OCI-M2 (cell line): ENCODE data around the gene CRPPA.
"Not testable (repeated sequence)": the region's sequence is repeated elsewhere in the genome, so short reads cannot be mapped to it uniquely, and the experiment has no call there.

Experiments
- DNase-seq: peaks from one replicate; lab custom pipeline; 2025; ENCODE audit not compliant: unreplicated experiment; lab: John Stamatoyannopoulos, UW

Gene CRPPA

DNA sequence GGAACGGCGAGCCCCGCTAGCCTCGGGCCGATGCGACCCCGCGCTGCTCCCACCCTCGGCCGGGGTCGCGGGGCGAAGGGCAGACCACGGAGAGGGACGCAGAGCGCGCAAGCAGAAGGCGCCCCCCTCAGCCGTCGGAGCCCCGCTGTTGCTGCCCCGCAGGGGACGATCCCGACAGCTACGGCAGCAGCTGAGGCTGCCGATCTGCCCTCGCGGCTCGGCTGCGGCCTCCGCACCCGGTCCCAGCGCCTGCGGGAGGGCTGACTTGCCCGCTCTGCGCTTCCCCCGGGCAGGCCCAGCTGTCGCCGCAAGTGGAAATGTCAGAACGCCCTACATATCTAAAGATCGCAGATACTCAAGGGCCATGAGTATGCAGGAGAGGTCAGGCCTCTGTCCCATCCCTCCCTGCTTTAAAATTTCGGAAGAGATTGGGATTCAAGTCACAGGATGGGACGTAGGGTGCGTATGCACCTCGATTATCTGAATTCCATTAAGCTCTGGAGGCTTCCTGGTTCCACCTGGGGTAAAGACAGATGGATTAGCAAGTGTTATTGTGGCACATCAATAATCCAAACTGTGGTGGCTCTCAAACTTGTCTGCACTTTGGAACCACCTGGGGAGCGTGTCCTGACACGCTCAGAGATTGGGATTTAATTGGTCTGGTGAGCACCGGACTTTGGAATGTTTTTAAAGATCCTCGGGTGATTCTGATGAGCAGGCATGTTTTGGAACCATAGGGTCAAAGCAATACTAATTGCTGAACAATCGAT lies at the start of gene CRPPA:
TSS of gene CRPPA (minus strand) at position 206 of the 770 bp plus-strand sequence. CDS start 216 bp downstream, outside the sequence.
- no peak for DNase-seq

DNA sequence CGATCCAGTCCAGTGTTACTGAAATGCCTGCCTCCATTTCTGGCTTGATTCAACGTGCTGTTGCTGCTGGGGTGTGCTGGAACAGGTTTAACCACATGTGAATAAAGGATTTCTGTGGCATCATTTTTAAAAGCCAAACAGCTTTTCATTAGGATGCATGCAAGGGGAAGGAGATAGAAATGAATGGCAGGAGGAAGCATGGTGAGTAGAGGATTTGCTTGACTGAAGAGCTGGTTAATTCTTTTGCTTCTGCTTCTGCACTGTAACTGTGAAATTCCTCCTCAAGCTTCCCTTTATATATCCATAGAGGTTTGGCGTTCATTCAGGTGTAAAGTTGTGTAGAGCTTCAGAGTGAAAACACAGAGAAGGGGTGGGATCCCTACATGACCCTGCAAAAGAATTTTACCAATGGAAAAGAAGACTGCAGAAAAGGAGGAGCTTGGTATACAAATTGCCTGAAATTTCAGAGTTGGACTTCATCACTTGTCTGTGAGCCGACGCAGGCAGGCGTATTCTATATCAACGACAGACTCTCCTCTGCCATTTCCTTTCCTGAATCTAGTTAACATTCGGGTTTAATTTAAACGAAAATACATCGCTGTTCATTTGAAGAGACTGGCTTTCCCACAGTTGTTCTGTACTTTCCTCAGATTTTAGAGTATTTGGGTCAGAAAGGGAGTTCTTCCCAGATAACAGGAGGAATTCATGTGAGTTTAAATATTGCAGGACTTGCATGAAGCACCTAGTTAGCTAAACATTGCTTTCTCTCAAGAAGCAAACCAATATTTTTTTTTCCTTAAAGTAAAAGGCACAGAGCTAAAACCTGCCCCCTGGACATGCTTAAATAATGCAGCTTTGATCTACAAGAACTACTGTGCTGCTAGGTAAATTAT lies 44.4 kb upstream of the CRPPA start, which contains the start of gene SOSTDC1:
TSS of gene SOSTDC1 (minus strand) at position 270 of the 893 bp plus-strand sequence. CDS start at position 200, 70 bp downstream.
- DNase-seq = no peak

DNA sequence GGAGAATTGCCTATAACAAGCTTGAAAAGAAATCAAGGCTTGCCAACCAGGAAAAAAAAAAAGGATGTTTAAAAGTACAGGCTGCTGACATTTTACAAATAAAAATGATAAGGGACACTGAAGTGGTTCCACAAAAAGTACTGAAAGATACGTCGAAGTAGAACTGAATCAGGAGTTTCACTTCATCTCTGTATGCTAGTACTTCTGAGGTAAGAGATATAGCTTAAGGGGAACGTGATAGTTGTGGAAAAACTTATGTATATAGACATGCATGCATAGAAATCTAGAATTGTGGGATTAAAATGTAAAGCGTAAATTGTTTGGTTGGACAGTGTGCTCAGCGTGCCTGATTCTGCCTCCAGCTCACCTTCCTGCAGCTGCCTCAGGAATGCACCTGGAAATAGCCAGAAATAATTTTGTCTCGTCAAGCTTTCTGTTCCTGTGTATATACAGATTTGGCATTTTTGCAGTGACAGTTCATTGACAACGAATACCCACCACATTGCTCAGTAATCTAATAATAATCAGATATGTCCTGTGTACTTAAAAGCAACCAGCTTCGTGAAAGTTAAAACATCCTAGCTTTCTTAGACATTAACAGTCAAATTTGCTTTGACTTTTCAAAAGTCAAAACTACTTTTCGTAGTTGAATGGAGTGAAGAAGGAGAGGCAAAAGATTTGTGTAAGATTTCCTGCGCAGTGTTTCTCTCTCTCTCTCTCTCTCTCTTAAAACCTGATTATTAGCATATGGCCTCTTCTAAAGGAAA lies 42.8 kb upstream of the CRPPA start:
- DNase-seq = no peak

DNA sequence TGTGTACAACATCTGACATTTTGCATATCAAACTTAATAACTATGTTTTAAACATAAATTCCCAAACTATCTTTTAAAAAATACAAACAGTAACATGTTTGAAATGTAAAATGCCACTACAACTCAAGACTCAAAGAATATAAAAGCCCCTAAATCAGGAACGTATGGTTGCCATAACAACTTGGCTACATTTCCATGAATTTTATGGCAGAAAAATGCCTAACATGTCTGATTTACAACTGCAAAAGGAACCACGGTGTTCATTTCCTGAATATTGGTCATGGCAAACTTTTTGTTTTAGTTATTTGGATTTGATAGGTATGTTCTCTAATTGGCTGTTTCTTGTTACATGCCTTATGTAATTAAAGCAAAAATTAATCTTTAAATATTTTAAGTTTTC lies 42.2 kb upstream of the CRPPA start:
- DNase-seq = no peak

DNA sequence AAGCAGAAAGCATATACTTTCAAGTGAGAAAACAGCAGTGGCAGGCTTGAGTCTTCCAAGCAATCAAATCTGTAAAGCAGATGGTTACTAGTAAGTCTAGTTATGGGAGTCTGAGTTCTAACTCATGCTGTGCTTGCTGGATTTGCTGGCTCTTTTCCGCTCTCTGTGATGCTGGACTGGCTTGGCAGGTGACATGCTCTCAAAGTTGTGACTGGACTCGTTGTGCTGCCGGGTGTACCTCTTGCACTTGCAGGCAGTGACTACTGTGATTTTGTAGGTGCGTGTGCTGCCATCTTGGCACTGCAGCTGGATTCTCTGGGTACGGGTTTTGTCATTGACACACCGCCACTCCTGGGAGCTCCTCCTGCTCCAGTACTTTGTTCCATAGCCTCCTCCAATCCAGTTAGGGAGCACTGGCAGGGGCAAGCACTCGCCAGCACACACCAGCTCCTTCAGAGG lies 41.1 kb upstream of the CRPPA start:
- no peak for DNase-seq

DNA sequence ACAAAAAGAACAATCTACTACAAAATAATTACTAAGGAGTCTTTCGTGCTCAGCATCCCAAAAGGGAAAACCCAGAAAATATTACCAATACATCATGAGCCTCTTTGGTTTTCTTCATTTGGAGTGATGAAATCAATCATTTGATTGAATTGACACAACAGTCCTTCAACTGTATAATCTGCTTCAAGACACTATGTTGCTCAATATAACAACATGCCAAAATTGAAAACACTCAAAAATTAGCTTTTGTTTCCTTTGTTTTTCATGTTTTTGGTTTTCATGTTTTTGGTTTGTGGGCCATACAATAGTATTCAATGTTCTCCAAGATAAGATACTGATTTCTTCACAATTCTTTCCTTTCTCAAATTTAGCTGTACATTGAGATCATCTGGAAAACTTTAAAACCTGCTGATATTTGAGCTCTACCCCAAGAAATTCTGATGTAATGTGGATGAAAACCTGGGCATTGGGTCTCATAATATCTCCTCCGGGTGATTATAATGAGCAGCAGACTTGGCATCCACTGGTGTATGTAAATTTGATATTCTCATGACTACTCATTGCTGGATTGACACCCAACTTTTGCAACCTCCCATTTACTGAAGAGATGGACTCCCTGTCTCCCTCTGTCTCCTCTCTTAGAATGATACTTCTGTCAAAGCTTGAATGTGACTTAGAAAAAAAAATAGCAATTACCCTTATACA lies 39.6 kb upstream of the CRPPA start:
- no peak for DNase-seq

DNA sequence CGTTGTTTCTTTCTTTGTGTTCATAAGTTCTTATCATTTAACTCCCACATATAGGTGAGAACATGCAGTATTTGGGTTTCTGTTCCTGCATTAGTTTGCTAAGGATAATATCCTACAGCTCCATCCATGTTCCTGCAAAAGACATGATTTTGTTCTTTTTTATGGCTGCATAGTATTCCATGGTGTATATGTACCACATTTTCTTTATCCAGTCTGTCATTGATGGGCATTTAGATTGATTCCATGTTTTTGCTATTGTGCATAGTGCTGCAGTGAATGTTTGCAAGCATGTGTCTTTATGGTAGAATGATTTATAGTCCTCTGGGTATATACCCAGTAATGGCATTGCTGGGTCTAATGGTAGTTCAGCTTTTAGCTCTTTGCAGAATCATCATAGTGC lies 35.0 kb upstream of the CRPPA start:
- DNase-seq = not testable (repeated sequence)

DNA sequence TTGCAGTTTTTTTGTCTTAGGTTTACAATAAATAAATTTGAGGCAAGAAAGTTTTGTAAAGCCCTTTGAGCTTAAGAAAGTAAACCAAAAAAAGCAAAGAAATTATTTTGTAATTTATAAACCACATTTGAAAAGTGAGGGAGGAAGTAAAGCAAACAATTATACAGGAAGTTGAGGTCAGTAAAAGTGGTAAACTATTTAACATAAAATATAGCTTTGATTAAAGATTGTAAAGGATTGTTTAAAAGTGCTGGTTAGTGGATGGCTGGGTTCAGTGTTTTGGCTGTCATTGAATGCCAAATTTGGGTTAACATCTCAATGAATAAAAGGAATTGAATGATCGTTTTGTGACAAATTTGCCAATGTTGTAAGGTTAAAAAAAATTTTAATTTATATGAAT lies 34.3 kb upstream of the CRPPA start:
- DNase-seq = no peak

DNA sequence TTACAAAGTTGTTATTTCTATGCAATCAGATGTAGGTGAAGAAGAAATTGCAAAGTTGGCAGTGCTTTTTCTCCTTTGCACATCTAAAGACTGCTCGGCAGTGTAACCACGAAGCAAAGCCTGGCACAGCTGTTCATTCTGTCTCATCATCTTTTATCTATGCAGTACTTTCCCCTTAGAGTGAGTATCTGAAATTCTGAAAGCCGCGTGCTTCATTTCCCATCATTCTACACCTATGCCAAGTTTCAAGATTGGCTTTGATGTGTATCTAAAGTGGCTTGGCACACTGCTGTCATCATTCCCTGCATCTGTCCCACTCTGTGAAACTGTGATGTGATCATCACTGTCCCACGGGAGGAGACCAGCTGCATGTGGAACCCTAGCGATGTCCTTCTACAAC lies 29.0 kb upstream of the CRPPA start:
- no peak for DNase-seq

DNA sequence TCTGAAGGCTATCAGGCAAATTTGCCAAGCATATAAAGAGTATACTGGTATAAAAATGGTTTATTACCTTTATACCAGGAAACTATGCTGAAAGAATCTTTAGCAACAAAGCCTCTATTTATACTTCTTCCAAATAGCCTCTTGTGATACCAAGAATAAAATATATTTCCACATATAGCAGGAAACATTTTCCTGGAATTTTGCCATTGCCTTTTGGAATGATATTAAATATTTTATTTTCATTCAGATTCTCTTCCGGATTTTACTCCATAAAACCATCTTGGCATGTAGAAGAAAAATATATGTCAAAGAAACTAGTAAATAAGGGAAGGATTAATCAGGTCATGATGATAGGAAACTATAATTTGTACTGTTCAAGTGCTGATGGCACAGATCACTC lies 26.5 kb upstream of the CRPPA start:
- DNase-seq = no peak

DNA sequence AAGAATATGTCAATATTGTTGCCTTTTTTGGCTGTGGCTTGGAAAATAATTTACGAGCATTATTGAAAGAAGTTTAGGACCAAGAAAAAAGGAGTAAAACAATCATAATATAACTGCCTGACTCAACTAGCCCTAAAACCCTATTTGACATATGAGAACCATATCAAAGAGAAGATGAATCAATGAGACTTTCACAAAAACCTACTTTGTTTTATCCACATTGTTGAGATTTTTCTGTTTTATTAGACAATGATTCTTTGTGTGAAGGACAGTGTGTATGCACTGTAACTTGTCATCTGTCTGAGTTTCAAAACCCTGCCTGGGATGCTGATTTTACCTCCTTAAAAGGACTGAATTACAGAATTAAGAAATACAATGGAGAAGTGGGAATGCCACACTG lies 25.2 kb upstream of the CRPPA start:
- DNase-seq = no peak

DNA sequence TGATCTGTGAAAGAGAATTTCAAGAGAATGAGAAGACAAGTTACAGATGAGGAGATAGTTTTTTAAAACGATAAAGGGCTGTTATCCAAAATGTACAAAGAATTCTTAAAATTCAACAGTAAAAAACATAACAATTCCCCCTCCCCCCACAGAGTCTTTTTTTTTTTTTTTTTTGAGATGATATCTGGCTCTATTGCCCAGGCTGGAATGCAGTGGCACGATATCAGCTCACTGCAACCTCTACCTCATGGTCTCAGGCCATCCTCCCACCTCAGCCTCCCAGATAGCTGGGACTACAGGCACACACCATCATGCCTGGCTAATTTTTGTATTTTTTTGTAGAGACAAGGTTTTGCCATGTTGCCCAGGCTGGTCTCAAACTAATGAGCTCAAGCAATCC lies 22.5 kb upstream of the CRPPA start:
- not testable (repeated sequence) for DNase-seq

DNA sequence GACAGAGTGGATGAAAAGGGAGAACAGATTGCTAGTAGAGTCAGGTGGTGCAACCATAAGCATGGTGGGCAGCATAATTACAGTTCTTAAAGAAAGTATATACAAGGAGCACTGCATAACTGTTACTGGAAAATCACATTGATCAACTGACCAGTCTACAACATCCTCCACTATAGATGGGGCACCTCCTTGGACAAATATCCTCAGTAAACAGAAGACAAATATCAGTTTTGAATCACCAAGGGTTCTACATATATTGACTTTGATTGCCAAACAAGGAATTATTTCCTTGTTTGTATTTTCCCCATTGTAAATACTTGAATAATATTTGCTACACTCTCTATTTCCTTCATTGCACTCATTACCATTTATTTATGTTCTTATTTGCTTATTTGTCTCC lies 17.6 kb upstream of the CRPPA start:
- no peak for DNase-seq

DNA sequence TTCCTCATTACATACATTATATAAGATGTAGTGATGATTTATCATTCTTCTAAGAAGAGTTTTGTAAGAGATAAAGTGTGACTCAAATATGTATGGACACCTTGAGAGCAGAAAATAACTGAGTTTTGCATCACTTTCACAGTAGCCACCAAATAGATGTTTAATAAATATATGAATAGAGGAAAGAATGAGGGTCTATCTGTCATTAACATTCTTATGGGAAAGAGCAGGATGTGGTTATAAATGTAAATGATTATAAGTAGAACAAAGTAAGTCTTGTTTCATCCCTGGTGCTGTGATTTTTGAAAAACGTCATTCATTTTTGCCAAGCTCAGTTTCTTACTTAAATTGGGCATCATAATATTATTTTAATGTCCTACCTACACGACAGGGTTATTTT lies 15.0 kb upstream of the CRPPA start:
- DNase-seq = no peak

DNA sequence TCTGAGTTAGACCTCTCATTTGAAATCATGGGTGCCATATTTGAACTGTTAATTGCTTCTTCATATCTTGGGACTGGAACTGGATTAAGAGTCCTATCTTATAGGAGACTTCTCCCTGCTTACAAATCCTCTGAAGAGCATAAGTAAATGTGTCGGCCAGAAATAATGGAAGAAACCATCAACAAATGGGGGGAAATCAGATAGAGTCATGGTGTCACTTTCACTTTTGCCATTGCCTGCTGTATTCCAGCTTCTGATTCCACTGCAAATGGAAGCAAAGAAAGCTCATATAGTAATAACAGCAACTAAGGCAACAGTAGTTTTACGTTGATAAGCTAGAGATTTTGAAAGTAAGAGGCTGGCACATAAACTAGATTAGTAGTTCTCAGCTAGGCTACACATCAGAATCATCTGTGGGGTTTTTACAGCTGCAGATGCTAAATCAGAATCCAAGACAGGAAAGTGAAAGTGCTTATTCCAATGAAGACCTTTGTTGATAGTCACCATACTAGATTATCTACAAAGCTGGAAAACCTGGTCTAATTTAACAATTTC lies 12.3 kb upstream of the CRPPA start:
- DNase-seq = no peak

DNA sequence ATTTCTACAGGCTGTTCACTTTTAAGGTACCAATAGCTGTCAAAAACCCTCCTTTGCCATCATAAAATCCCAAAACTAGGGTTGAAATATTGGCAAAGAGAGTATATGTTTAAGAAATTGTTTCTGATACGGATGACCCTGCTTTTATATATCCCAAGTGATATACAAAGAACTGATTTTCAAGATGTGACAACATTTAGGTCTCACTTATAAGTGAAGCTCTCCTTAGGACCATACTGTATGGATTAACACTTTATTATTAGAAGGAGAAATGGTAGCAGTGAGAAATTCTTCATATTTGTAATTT lies 11.0 kb upstream of the CRPPA start:
- no peak for DNase-seq

DNA sequence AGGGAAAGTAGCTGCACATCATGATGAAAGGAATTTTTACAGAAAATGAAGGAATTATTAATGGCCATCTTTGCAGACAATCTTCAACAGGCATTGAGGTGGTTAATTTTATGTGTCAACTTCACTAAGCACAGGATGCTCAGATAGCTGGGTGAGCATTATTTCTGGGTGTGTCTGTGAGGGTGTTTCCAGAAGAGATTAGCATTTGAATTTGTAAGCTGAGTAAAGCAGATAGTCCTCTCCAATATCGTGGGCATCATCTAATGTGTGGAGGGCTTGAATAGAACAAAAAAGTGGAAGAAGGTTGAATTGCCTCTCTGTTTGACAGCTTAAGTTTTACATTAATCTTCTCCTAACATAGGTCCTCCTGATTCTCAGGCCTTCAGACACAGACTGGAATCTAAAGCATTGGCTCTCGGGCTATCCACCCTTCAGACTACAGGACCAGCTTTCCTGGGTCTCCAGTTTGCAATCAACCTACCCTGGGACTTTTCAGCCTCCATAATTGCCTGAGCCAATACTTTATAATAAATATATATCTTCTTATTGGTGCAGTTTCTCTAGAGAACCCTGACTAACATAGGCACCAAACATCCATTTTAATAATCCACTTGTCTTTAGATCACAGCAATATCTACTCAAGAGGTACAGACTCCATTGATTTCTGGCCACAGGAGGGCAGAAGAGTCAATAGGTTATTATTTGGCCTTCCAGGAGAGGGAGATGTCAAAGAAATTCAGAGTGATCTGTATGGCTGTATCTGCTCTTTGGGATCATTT lies 10.5 kb upstream of the CRPPA start:
- DNase-seq = no peak

DNA sequence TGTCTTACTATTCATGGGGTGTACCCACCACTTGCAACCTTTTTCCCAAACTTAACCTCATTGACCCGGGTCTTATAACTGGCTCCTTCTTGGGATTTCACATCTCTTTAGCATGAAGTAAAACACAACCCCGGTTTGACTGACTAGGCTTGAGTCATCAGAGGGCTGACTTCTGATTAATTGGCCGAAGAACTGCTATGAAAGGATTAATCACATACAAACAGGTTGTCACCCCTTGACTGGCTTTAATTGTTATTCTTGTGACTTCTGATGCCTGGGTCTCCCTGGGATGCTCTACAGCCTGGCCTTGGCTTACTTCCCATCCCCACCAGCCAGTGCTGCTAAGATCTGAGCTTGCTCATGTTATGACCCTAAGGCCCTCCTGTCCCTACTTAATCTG lies 8.8 kb upstream of the CRPPA start:
- DNase-seq = no peak

DNA sequence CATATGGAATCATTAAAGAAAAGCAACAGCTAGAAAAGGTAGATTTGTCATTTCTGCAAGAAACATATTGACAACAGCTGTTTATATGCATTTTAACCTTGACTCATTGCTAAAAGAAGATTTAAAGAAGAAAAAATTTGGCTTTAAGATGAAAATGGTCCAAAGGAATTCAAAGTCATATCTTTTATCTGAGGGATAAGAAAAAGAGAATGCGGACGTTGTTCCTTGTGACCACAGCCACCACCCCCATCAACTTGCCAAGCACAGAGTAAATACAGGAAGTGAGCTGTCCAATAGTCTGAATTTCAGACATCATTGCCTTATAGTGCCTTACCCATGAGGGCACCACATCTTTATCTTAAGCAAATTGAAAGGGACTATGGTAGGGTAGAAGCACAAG lies 7.3 kb upstream of the CRPPA start:
- no peak for DNase-seq

DNA sequence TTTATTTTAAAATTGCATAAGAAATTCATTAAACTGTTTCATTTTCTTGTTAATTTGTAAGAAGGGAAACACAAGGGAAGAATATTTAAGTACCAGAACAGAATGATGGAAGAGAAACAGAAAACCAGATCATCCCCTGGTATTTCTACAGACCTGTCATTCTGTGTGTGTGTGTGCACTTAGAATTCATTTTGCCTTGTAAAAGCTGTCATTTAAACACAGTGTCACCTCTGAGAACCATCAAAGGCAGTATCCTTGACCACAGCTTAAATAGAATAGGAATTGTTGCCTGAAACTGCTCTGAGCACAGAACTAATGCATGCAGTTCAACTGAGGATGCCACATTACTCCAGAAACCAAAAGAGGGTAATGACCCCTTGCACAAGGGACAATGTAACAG lies 6.8 kb upstream of the CRPPA start:
- no peak for DNase-seq
